Measurements from ENCODE around the gene SAPCD1. TPM values are rescaled to one million over a fixed set of nuclear protein-coding genes. Genes with fewer than 3 reads are reported as not detected.

SAPCD1 gene
- total RNA-seq, 1 experiment from 2014 or later = 18.2 TPM

DNA sequence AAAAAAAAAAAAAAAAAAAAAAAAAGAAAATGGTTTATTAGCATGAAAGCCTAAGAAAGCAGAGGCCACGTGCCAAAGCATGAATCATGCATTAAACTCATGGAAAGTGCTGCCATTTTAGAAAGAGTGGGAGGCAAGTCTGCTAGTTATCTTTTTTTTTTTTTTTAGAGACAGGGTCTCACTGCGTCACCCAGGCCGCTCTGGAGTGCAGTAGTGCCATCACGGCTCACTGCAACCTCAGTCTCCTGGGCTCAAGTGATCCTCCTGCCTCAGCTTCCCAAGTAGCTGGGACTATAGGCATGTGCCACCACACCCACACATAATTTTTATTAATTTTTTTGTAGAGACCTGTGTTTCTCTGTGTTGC, 9.5 kb downstream of the SAPCD1 start:
- H3K4me2 ChIP-seq (ENCODE audit: low read length) = no peak overlapping the region
- ATAC-seq (no peak), DNase-seq (ENCODE audit: low read depth, low spot score) (no peak)
- CTCF ChIA-PET = interaction anchor here (0.6 to 2.0 kb wide), 3 partner anchors 20 to 813 kb away, joined by 3 to 7 read pairs (median 3); no protein-coding TSS in a partner anchor
- TF ChIP-seq FOSL1 (IDR thresholded peaks at IDR 0.05; ENCODE audit: low read depth) (no peak), YY1 (IDR thresholded peaks at IDR 0.05; ENCODE audit: extremely low read depth, insufficient replicate concordance, low read depth, low read length) (no peak), EZH2 (IDR thresholded peaks at IDR 0.05) (no peak), ATF3 (IDR thresholded peaks at IDR 0.05) (no peak), ELF1 (IDR thresholded peaks at IDR 0.05; ENCODE audit: borderline replicate concordance, low read depth) (no peak), MAX (IDR thresholded peaks at IDR 0.05) (no peak), SRF (IDR thresholded peaks at IDR 0.05; ENCODE audit: low read depth) (no peak), CTCF (IDR thresholded peaks at IDR 0.05 in 2 of 3, conservative IDR thresholded peaks at IDR 0.05 in 1 of 3; ENCODE audit: borderline replicate concordance in 1 of 3, insufficient read depth in 1 of 3, low read depth in 2 of 3, low read length in 2 of 3) (no peak)
- no peak overlapping the region for H2AFZ ChIP-seq (ENCODE audit: low read depth, low read length, poor library complexity, severe bottlenecking)
- no peak overlapping the region for H3K4me3 ChIP-seq (replicated peaks in 1 of 2; ENCODE audit: low read depth in 1 of 2, low read length in 2 of 2)
- no TSS peak for BruUV-seq (replicated peaks)
- H3K36me3 ChIP-seq (ENCODE audit: control insufficient read depth in 1 of 2, insufficient read depth in 2 of 2, low read length in 2 of 2) = no peaks in the 10 kb centered on the region
- H3K27ac ChIP-seq (ENCODE audit: low read depth, low read length) = no peak overlapping the region
- H3K9ac ChIP-seq (ENCODE audit: low read length) = no peak overlapping the region
- no peaks in the 10 kb centered on the region for H3K9me3 ChIP-seq (ENCODE audit: control insufficient read depth in 1 of 2, insufficient read depth in 1 of 2, low read depth in 1 of 2, low read length in 2 of 2)
- H4K20me1 ChIP-seq (ENCODE audit: insufficient read depth) = no peaks in the 10 kb centered on the region
- no peaks in the 10 kb centered on the region for H3K27me3 ChIP-seq (ENCODE audit: insufficient read depth, low read length)
- RAD21 ChIA-PET (ENCODE audit: low non-redundant PET in 1 of 2, low total read pairs in 2 of 2, uncharacterized antibody in 2 of 2, unreplicated experiment in 2 of 2) = interaction anchor here in 1 of 2 experiments (0.6 to 1.4 kb wide), 3 partner anchors 58 to 180 kb away, joined by 3 to 5 read pairs (median 3); no protein-coding TSS in a partner anchor
- POLR2A ChIA-PET = interaction anchor here (0.7 to 4.8 kb wide), 3 partner anchors 25 to 58 kb away, joined by 4 to 47 read pairs (median 7); partner anchors contain the start of gene HSPA1B
- H3K9me2 ChIP-seq (ENCODE audit: insufficient read depth) = no peaks in the 10 kb centered on the region
- intact Hi-C loops (cut with micrococcal nuclease) = loop anchor here (1.0 to 5.0 kb wide), 3 partner anchors 55 to 1025 kb away; partner anchors contain the start of gene HSPA1B
- H3K4me1 ChIP-seq (ENCODE audit: control insufficient read depth in 1 of 2, insufficient read depth in 2 of 2, low read length in 2 of 2) = peaks cover 36 to 59% of the 10 kb centered on the region in 2 experiments
- H3K79me2 ChIP-seq (ENCODE audit: insufficient read depth, low read length) = no peaks in the 10 kb centered on the region

Data from HCT116 (cell line).